H1 (cell line): ENCODE measurements around the gene JMJD1C. TPM values are rescaled to one million over a fixed set of nuclear protein-coding genes. Genes with fewer than 3 reads are reported as not detected.

Source experiments
- CEBPB ChIP-seq: IDR thresholded peaks from 2 replicates; pipeline ENCODE4 v1.6.1; 2012; ENCODE audit warnings: low read depth, low read length
- CREB1 ChIP-seq: IDR thresholded peaks from 2 replicates; pipeline ENCODE4 v1.6.1; 2012; ENCODE audit warnings: inconsistent platforms
- polyA plus RNA-seq, 7 experiments: library from polyadenylated mRNA; depleted of rRNA in 3 of 7; stranded (reverse) in 5 of 7; unstranded in 2 of 7; fragments of >200 nt in 5 of 7; fragments of 200-250 nt in 2 of 7; gene quantifications; 1 replicate in 5 of 7; 2 replicates in 1 of 7; 4 replicates in 1 of 7; pipeline versions ENCODE4 v1.2.1 to v1.2.3, GENCODE V29; 2011 to 2013; ENCODE audit warnings: missing spikeins in 2 of 7, mixed read lengths in 2 of 7
- total RNA-seq: library from RNA; stranded (reverse); fragmentation: NEBNext Ultra II Directional; extraction: Animal tissue kit (Norgen Biotek cat#: 25700); gene quantifications from 2 replicates; pipeline ENCODE4 v1.2.1, GENCODE V29; 2021
- TF ChIP-seq, protein P1 (sequence below), 3 experiments: IDR thresholded peaks; 1 replicate in 2 of 3; 2 replicates in 1 of 3; pipeline versions ENCODE4 v1.5.1 to v1.6.1; 2011; ENCODE audit warnings: low read length in 3 of 3, mild to moderate bottlenecking in 3 of 3, inconsistent platforms in 2 of 3, low read depth in 1 of 3, moderate library complexity in 1 of 3; ENCODE audit not compliant: insufficient read depth in 1 of 3; ENCODE audit errors: control extremely low read depth in 1 of 3
- TF ChIP-seq, protein P2 (sequence below): IDR thresholded peaks from 2 replicates; pipeline ENCODE4 v1.6.1; 2012; ENCODE audit warnings: low read length, inconsistent platforms

Gene JMJD1C
- total and polyA plus RNA-seq, 2 of the 8 experiments (the other 6 are each of a cell fraction or from before 2014, with no cell fraction given): 54.5 to 210 TPM

DNA sequence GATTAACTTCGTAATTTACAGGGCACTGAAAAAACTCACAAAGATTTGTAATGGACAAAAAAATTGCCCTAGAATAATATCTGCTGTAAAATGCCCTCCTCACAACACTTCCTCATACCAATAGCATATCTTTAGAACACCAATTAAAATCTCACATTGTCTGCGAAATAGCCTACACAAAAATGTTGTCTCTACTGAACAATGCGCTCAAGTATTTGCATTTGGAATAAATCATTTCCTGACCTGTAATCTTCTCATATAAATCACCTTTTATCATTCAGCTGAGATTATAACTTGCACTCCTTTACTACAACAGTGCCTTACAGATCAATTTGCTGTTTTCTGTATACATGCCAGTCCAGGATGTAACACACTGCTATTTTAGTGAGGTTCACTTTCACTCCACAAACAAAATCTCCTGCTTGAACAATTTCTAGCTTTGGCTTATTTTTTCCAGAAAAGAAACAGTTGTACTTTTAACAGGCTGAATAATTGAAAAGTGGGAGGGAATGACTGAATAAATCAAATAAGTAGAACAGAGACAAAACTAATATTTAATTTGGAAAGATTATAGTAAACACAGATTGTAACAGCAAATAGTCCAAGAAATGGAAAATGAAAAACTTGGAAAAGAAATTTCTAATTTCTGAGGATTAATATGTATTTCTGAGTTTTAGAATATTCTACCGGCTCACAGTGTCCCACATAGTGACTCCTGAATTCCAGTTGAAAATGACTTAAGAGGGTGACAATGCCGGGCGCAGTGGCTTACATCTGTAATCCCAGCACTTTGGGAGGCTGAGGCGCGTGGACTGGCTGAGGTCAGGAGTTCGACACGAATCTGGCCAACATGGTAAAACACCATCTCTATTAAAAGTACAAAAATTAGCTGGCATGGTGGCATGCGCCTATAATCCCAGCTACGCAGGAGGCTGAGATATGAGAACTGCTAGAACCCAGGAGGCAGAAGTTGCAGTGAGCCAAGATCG lies 30.6 kb downstream of the JMJD1C start (continued):
- TF ChIP-seq CEBPB (no peak), CREB1 (no peak)
- TF ChIP-seq, protein P1, sequence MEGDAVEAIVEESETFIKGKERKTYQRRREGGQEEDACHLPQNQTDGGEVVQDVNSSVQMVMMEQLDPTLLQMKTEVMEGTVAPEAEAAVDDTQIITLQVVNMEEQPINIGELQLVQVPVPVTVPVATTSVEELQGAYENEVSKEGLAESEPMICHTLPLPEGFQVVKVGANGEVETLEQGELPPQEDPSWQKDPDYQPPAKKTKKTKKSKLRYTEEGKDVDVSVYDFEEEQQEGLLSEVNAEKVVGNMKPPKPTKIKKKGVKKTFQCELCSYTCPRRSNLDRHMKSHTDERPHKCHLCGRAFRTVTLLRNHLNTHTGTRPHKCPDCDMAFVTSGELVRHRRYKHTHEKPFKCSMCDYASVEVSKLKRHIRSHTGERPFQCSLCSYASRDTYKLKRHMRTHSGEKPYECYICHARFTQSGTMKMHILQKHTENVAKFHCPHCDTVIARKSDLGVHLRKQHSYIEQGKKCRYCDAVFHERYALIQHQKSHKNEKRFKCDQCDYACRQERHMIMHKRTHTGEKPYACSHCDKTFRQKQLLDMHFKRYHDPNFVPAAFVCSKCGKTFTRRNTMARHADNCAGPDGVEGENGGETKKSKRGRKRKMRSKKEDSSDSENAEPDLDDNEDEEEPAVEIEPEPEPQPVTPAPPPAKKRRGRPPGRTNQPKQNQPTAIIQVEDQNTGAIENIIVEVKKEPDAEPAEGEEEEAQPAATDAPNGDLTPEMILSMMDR (IDR thresholded peaks at IDR 0.05; ENCODE audit: control extremely low read depth in 1 of 3, insufficient read depth in 1 of 3, low read depth in 1 of 3, low read length in 3 of 3): no peak
- TF ChIP-seq, protein P2, sequence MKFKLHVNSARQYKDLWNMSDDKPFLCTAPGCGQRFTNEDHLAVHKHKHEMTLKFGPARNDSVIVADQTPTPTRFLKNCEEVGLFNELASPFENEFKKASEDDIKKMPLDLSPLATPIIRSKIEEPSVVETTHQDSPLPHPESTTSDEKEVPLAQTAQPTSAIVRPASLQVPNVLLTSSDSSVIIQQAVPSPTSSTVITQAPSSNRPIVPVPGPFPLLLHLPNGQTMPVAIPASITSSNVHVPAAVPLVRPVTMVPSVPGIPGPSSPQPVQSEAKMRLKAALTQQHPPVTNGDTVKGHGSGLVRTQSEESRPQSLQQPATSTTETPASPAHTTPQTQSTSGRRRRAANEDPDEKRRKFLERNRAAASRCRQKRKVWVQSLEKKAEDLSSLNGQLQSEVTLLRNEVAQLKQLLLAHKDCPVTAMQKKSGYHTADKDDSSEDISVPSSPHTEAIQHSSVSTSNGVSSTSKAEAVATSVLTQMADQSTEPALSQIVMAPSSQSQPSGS: no peak
